ENCODE data around the gene TTLL4.
"Not testable (repeated sequence)": the region's sequence is repeated elsewhere in the genome, so short reads cannot be mapped to it uniquely, and the experiment has no call there.

TTLL4 gene

GRCh38 chr2:218671097-218671653 lies 39.5 kb upstream of the TTLL4 start:
- TF ChIP-seq, protein P1, sequence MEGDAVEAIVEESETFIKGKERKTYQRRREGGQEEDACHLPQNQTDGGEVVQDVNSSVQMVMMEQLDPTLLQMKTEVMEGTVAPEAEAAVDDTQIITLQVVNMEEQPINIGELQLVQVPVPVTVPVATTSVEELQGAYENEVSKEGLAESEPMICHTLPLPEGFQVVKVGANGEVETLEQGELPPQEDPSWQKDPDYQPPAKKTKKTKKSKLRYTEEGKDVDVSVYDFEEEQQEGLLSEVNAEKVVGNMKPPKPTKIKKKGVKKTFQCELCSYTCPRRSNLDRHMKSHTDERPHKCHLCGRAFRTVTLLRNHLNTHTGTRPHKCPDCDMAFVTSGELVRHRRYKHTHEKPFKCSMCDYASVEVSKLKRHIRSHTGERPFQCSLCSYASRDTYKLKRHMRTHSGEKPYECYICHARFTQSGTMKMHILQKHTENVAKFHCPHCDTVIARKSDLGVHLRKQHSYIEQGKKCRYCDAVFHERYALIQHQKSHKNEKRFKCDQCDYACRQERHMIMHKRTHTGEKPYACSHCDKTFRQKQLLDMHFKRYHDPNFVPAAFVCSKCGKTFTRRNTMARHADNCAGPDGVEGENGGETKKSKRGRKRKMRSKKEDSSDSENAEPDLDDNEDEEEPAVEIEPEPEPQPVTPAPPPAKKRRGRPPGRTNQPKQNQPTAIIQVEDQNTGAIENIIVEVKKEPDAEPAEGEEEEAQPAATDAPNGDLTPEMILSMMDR (conservative IDR thresholded peaks at IDR 0.05; ENCODE audit: control insufficient read depth, insufficient read depth, low read depth, low read length), result no peak
- peak; percentile 49 for DNase-seq (ENCODE audit: low read depth)
- peak overlapping the region; percentile 90 for H3K4me3 ChIP-seq (ENCODE audit: control insufficient read depth, low read depth, low read length)

DNA sequence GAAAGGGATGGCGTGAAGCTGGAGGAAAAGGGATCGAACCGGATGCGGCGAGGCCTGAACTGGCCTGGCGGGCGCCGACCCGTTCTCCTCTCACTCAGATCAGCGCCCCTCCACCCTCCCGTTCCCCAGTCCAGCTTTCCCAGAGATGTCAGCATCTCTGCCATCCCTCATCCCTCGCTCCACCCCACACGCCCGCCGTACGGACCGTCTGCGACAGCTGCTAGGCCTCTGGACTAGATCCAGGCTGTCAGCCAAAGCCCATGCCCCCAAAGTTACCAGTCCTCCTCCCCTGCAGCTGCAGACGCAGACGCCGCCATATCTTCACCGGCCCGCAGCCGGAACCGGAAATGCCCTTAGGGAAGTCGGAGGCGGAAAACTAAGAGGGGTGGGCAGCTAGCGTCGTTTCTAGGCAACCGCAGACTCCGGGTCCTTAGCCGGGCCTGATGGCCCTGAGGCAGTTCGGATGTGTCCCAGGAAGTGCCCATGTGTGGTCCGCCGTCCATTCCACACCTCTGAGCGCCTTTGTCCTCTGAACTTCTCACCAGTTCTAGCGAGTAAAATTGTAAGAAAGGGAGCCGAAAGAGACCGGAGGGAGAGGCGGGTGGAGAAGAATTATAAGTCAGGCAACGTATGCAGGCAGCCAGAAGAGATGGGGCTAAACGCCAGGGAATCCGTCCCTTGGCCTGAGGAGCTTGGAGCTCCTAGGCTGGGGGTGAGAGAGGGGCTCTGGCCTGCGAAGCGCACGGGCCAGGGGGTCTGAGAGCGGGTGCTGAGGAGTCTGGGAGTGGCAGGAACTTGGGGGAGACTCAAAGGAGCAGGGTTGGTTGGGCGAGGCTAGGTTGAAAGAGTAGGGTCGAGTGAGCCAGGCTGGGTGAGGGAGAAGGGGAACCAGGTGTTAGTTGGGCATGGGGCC lies 38.7 kb upstream of the TTLL4 start, which contains the start of the genes RNF25 and STK36:
Gene RNF25 (minus strand): TSS at position 349 of the 913 bp plus-strand sequence. CDS start 32 bp downstream, at position 317.
Gene STK36 (plus strand): TSS at position 433 of the 913 bp plus-strand sequence. CDS start 744 bp downstream, outside the sequence.
- H3K4me3 ChIP-seq (ENCODE audit: control insufficient read depth, low read depth, low read length), result peak within 1 kb of the TSS; percentile 90
- peak; percentile 88 for DNase-seq (ENCODE audit: low read depth)
- TF ChIP-seq, protein P1 (conservative IDR thresholded peaks at IDR 0.05; ENCODE audit: control insufficient read depth, insufficient read depth, low read depth, low read length), result no peak

- TF ChIP-seq, protein P1 (conservative IDR thresholded peaks at IDR 0.05; ENCODE audit: control insufficient read depth, insufficient read depth, low read depth, low read length), result no peak
- no peak overlapping the region for H3K4me3 ChIP-seq (ENCODE audit: control insufficient read depth, low read depth, low read length)
- DNase-seq (ENCODE audit: low read depth), result peak; percentile 48
Observed at GRCh38 chr2:218679119-218679518, 31.5 kb upstream of the TTLL4 start.

DNA sequence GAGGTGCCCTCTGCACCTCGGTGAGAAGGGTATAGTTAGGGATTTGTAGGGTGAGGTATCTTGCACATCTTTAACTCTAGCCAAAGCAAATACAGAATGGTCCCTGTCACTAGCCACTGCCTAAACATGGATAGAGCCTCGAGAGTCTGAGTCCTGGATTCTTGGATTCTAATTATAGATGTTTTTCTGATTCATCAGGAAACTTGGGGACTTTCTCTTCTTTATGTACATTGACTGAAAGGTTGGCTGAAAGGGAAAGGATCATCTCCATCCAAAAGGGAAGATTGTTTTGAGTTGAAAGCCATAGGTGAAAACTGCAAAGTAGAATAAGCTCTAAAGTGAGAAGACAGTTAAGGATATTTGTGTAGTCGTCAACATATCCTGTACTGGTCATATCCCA lies 30.6 kb upstream of the TTLL4 start:
- TF ChIP-seq, protein P1 (conservative IDR thresholded peaks at IDR 0.05; ENCODE audit: control insufficient read depth, insufficient read depth, low read depth, low read length), result no peak
- DNase-seq (ENCODE audit: low read depth), result no peak
- no peak overlapping the region for H3K4me3 ChIP-seq (ENCODE audit: control insufficient read depth, low read depth, low read length)

DNA sequence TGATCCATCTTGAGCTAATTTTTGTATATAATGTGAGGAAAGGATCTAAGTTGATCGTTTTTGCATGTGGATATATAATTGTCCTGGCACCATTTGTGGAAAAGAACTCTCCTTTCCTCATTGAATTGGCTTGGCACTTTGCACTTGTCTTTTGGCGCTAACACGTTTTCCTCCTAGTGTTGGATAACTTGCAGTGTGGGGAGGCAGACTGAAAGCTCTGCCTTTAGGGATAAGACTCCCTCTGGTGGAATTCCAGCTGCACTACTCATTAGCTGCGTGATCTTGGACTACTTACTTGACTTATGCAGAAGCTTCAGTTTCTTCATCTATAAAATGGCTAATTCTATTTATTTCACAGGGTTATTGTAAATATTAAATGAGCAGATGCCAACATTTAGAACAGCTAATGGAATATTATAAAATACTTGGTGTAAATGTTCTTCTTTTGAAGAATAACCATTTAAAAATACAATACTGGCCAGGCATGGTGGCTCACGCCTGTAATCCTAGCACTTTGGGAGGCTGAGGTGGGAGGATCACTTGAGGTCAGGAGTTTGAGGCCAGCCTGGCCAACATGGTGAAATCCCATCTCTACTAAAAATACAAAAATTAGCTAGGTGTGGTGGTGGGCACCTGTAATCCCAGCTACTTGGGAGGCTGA lies 23.1 kb upstream of the TTLL4 start:
- peak; percentile 82 for DNase-seq (ENCODE audit: low read depth)

GRCh38 chr2:218691234-218691633 lies 19.4 kb upstream of the TTLL4 start:
- TF ChIP-seq, protein P1 (conservative IDR thresholded peaks at IDR 0.05; ENCODE audit: control insufficient read depth, insufficient read depth, low read depth, low read length), result no peak
- DNase-seq (ENCODE audit: low read depth), result peak; percentile 69
- no peak overlapping the region for H3K4me3 ChIP-seq (ENCODE audit: control insufficient read depth, low read depth, low read length)

More for the DNA sequence above, 23.1 kb upstream of the TTLL4 start:
- H3K4me3 ChIP-seq (ENCODE audit: control insufficient read depth, low read depth, low read length), result not testable (repeated sequence)
- TF ChIP-seq, protein P1 (conservative IDR thresholded peaks at IDR 0.05; ENCODE audit: control insufficient read depth, insufficient read depth, low read depth, low read length), result peak; percentile 96
